ENCODE results near the gene LDHD.

LDHD gene

GRCh38 chr16:75110637-75111513 lies 5.7 kb downstream of the LDHD start:
- TF ChIP-seq GATA1 (IDR thresholded peaks at IDR 0.05; ENCODE audit: low read depth, low read length), result no peak
- TF ChIP-seq POLR2A (IDR thresholded peaks at IDR 0.05; ENCODE audit: low read length), result peak; percentile 50
- peak; percentile 91 to 94 for DNase-seq

- DNase-seq, result no peak
- TF ChIP-seq POLR2A (IDR thresholded peaks at IDR 0.05; ENCODE audit: low read length) (no peak), GATA1 (IDR thresholded peaks at IDR 0.05; ENCODE audit: low read depth, low read length) (no peak)
Measured at GRCh38 chr16:75109732-75110243, 6.8 kb downstream of the LDHD start.

GRCh38 chr16:75108792-75109731 lies 7.5 kb downstream of the LDHD start:
- peak; percentile 84 to 90 for DNase-seq
- TF ChIP-seq POLR2A (IDR thresholded peaks at IDR 0.05; ENCODE audit: low read length) (no peak), GATA1 (IDR thresholded peaks at IDR 0.05; ENCODE audit: low read depth, low read length) (no peak)

GRCh38 chr16:75107505-75107904 lies 9.1 kb downstream of the LDHD start:
- TF ChIP-seq GATA1 (IDR thresholded peaks at IDR 0.05; ENCODE audit: low read depth, low read length) (no peak), POLR2A (IDR thresholded peaks at IDR 0.05; ENCODE audit: low read length) (no peak)

GRCh38 chr16:75106351-75107274 lies 10.0 kb downstream of the LDHD start:
- no peak for TF ChIP-seq GATA1 (IDR thresholded peaks at IDR 0.05; ENCODE audit: low read depth, low read length)
- no peak for TF ChIP-seq POLR2A (IDR thresholded peaks at IDR 0.05; ENCODE audit: low read length)
- DNase-seq, result no peak

More at GRCh38 chr16:75107505-75107904, 9.1 kb downstream of the LDHD start:
- no peak for DNase-seq

- no peak for DNase-seq
- no peak for TF ChIP-seq POLR2A (IDR thresholded peaks at IDR 0.05; ENCODE audit: low read length)
- TF ChIP-seq GATA1 (IDR thresholded peaks at IDR 0.05; ENCODE audit: low read depth, low read length), result no peak
Measured at GRCh38 chr16:75105306-75106061, 11.1 kb downstream of the LDHD start.

GRCh38 chr16:75104836-75105235 lies 11.7 kb downstream of the LDHD start:
- no peak for DNase-seq
- TF ChIP-seq GATA1 (IDR thresholded peaks at IDR 0.05; ENCODE audit: low read depth, low read length), result no peak
- no peak for TF ChIP-seq POLR2A (IDR thresholded peaks at IDR 0.05; ENCODE audit: low read length)

- TF ChIP-seq POLR2A (IDR thresholded peaks at IDR 0.05; ENCODE audit: low read length) (no peak), GATA1 (IDR thresholded peaks at IDR 0.05; ENCODE audit: low read depth, low read length) (no peak)
- no peak for DNase-seq
Measured at GRCh38 chr16:75103994-75104393, 12.6 kb downstream of the LDHD start.

GRCh38 chr16:75102595-75102994 lies 14.0 kb downstream of the LDHD start:
- TF ChIP-seq GATA1 (IDR thresholded peaks at IDR 0.05; ENCODE audit: low read depth, low read length), result no peak
- TF ChIP-seq POLR2A (IDR thresholded peaks at IDR 0.05; ENCODE audit: low read length), result no peak
- DNase-seq, result no peak

GRCh38 chr16:75101635-75102034 lies 14.9 kb downstream of the LDHD start:
- TF ChIP-seq GATA1 (IDR thresholded peaks at IDR 0.05; ENCODE audit: low read depth, low read length), result no peak
- TF ChIP-seq POLR2A (IDR thresholded peaks at IDR 0.05; ENCODE audit: low read length), result no peak
- no peak for DNase-seq

- DNase-seq, result no peak
- no peak for TF ChIP-seq POLR2A (IDR thresholded peaks at IDR 0.05; ENCODE audit: low read length)
- no peak for TF ChIP-seq GATA1 (IDR thresholded peaks at IDR 0.05; ENCODE audit: low read depth, low read length)
Measured at GRCh38 chr16:75100603-75100990, 16.0 kb downstream of the LDHD start.
